ENCODE measurements around the gene S100A4. TPM values are rescaled to one million over a fixed set of nuclear protein-coding genes. Genes with fewer than 3 reads are reported as not detected.

S100A4 gene
- total RNA-seq, 4 donors from 2014 or later, result 58.6 to 205 (median 122) TPM

GRCh38 chr1:153543736-153544135 is 1.9 kb downstream of the S100A4 start:
- Histone ChIP-seq H3K9me3 (no peaks in the 10 kb centered on the region), H3K27ac (peak overlapping the region; percentile 2 to 94 (median 92)), H3K36me3 (peaks cover 0 to 8% (median 0%) of the 10 kb centered on the region in 3 donors), H3K4me3 (peak overlapping the region in 2 of 4 donors; percentile 49 to 64), H3K4me1 (peaks cover 85 to 97% (median 91%) of the 10 kb centered on the region in 3 donors), H3K27me3 (no peaks in the 10 kb centered on the region)
- TF ChIP-seq CTCF (IDR thresholded peaks at IDR 0.05), result no peak
- no peak for TF ChIP-seq POLR2A (IDR thresholded peaks at IDR 0.05)
- 76 to 79% methylated on average over 4 of the region's 4 CpGs for WGBS, 2 donors
- intact Hi-C loops (cut with DNase I), result no loop called here
- DNase-seq, result no peak

- Histone ChIP-seq H3K9me3 (no peaks in the 10 kb centered on the region), H3K4me3 (peak overlapping the region in 1 of 4 donors; percentile 64), H3K4me1 (peaks cover 82 to 97% (median 89%) of the 10 kb centered on the region in 3 donors), H3K27me3 (no peaks in the 10 kb centered on the region), H3K36me3 (peaks cover 0 to 8% (median 0%) of the 10 kb centered on the region in 3 donors), H3K27ac (peak overlapping the region; percentile 32 to 94 (median 92))
- no peak for TF ChIP-seq POLR2A (IDR thresholded peaks at IDR 0.05)
- TF ChIP-seq CTCF (IDR thresholded peaks at IDR 0.05), result no peak
- 70 to 80% methylated on average over 11 to 12 of the region's 13 CpGs for WGBS, 2 donors
- DNase-seq, result no peak
- intact Hi-C loops (cut with DNase I), result no loop called here
These were observed 2.5 kb downstream of the S100A4 start for GRCh38 chr1:153542956-153543711.

GRCh38 chr1:153541641-153542590 is 3.7 kb downstream of the S100A4 start:
- Histone ChIP-seq H3K4me3 (no peak overlapping the region), H3K36me3 (peaks cover 0 to 8% (median 0%) of the 10 kb centered on the region in 3 donors), H3K4me1 (peaks cover 77 to 97% (median 89%) of the 10 kb centered on the region in 3 donors), H3K9me3 (no peaks in the 10 kb centered on the region), H3K27me3 (no peaks in the 10 kb centered on the region), H3K27ac (peak overlapping the region; percentile 32 to 94 (median 92))
- no peak for DNase-seq
- WGBS, 2 donors, result 50 to 79% methylated on average over 7 of the region's 13 CpGs
- TF ChIP-seq POLR2A (IDR thresholded peaks at IDR 0.05) (no peak), CTCF (IDR thresholded peaks at IDR 0.05) (no peak)
- intact Hi-C loops (cut with DNase I), result no loop called here

GRCh38 chr1:153540394-153541361 is 4.9 kb downstream of the S100A4 start, which contains the start of gene S100A5:
S100A5 (minus strand) TSS chr1:153540934; CDS start chr1:153540191, 743 bp downstream.
- Histone ChIP-seq H3K27ac (peak within 1 kb of the TSS; percentile 32 to 94 (median 92)), H3K4me3 (no peak within 1 kb of the TSS), H3K36me3 (peaks cover 0 to 8% (median 0%) of the 10 kb centered on the region in 3 donors), H3K9me3 (no peaks in the 10 kb centered on the region), H3K4me1 (peaks cover 72 to 97% (median 87%) of the 10 kb centered on the region in 3 donors), H3K27me3 (no peaks in the 10 kb centered on the region)
- peak in 1 of 4 donors; percentile 11 for TF ChIP-seq POLR2A (IDR thresholded peaks at IDR 0.05)
- no peak for TF ChIP-seq CTCF (IDR thresholded peaks at IDR 0.05)
- DNase-seq, result no peak
- intact Hi-C loops (cut with DNase I), result no loop called here
- 46 to 59% methylated on average over 5 to 6 of the region's 11 CpGs for WGBS, 2 donors

Data from esophagus squamous epithelium (tissue), 5 donors.